ENCODE measurements around the gene INTS6.

- TF ChIP-seq CTCF (IDR thresholded peaks at IDR 0.05) (peak in 8 of 12 donors; percentile 14 to 51 (median 36)), POLR2A (IDR thresholded peaks at IDR 0.05) (no peak)
Measured at GRCh38 chr13:51444922-51445321, 7.9 kb downstream of the INTS6 start.
